IMR-90 (cell line): ENCODE results near the gene CYP26B1. TPM values are rescaled to one million over a fixed set of nuclear protein-coding genes. Genes with fewer than 3 reads are reported as not detected.

Source experiments
- ATAC-seq: fragments of 200-7000 bp; cut with Tn5 transposase; 2 replicates; pipeline ENCODE4 v1.9.1; 2020; ENCODE audit warnings: low read depth, mild to moderate bottlenecking, moderate library complexity
- BruUV-seq: library from RNA; stranded (reverse); fragments of 400-500 nt; replicated peaks from 2 replicates; lab custom pipeline; 2021; lab: Mats Ljungman, UMichigan
- CTCF ChIA-PET: fragments of 300-600 bp; formaldehyde crosslinking; extraction: SDS; loops from one replicate; lab custom pipeline; 2021; ENCODE audit warnings: antibody characterized with exemption; lab: Yijun Ruan, JAX
- POLR2A ChIA-PET: fragments of 300-600 bp; sonication (Branson Sonifier 250); formaldehyde crosslinking; loops from one replicate; lab custom pipeline; 2022; ENCODE audit warnings: antibody characterized with exemption; ENCODE audit not compliant: unreplicated experiment; lab: Charles Lee
- DNase-seq: peaks from one replicate; pipeline ENCODE4 v3.0.0; 2013
- H2AFZ ChIP-seq: replicated peaks from 2 replicates; pipeline ENCODE3; 2013; ENCODE audit warnings: low read length, mild to moderate bottlenecking; ENCODE audit not compliant: poor library complexity
- H2AK5ac ChIP-seq: 2 replicates; pipeline ENCODE4 v1.6.1; 2013; ENCODE audit warnings: low read depth, low read length, inconsistent platforms
- H2AK9ac ChIP-seq: replicated peaks from 2 replicates; pipeline ENCODE3; 2013; ENCODE audit warnings: mild to moderate bottlenecking, low read depth, low read length, moderate library complexity; ENCODE audit not compliant: poor library complexity
- H2BK120ac ChIP-seq: 2 replicates; pipeline ENCODE4 v1.6.1; 2013; ENCODE audit warnings: low read depth, low read length, inconsistent platforms
- H2BK15ac ChIP-seq: 3 replicates; pipeline ENCODE4 v1.6.1; 2013; ENCODE audit warnings: low read depth, low read length, inconsistent platforms
- H2BK20ac ChIP-seq: 2 replicates; pipeline ENCODE4 v1.6.1; 2013; ENCODE audit warnings: low read depth, mild to moderate bottlenecking, inconsistent platforms, low read length, moderate library complexity
- H2BK5ac ChIP-seq: 2 replicates; pipeline ENCODE4 v1.6.1; 2013; ENCODE audit warnings: mild to moderate bottlenecking, low read depth, low read length, inconsistent platforms; ENCODE audit not compliant: poor library complexity, severe bottlenecking
- H3K14ac ChIP-seq: replicated peaks from 2 replicates; pipeline ENCODE4 v1.6.1; 2013; ENCODE audit warnings: low read depth, low read length, inconsistent platforms
- H3K18ac ChIP-seq: 2 replicates; pipeline ENCODE4 v1.6.1; 2013; ENCODE audit warnings: low read depth, low read length, control low read depth
- H3K23ac ChIP-seq: 2 replicates; pipeline ENCODE4 v1.6.1; 2013; ENCODE audit warnings: low read depth, low read length, inconsistent platforms
- H3K27ac ChIP-seq: 2 replicates; pipeline ENCODE4 v1.5.1; 2013; ENCODE audit warnings: mild to moderate bottlenecking, control low read depth, low read length; ENCODE audit not compliant: insufficient read depth
- H3K27me3 ChIP-seq: 2 replicates; pipeline ENCODE4 v1.6.1; 2013; ENCODE audit warnings: low read length; ENCODE audit not compliant: control insufficient read depth, insufficient read depth
- H3K36me3 ChIP-seq: 2 replicates; pipeline ENCODE4 v1.6.1; 2013; ENCODE audit warnings: low read length, mixed read lengths; ENCODE audit not compliant: control insufficient read depth, insufficient read depth
- H3K4ac ChIP-seq: 2 replicates; pipeline ENCODE4 v1.6.1; 2013; ENCODE audit warnings: low read depth, low read length, inconsistent platforms
- H3K4me1 ChIP-seq: 2 replicates; pipeline ENCODE4 v1.6.1; 2013; ENCODE audit warnings: low read length, mixed read lengths; ENCODE audit not compliant: control insufficient read depth, insufficient read depth
- H3K4me2 ChIP-seq: 2 replicates; pipeline ENCODE4 v1.6.1; 2013; ENCODE audit warnings: low read depth, mild to moderate bottlenecking, control low read depth, low read length, moderate library complexity
- H3K4me3 ChIP-seq: 2 replicates; pipeline ENCODE4 v1.5.1; 2013; ENCODE audit warnings: low read depth, mild to moderate bottlenecking, control low read depth, low read length, moderate library complexity; ENCODE audit not compliant: insufficient read depth
- H3K56ac ChIP-seq: 2 replicates; pipeline ENCODE4 v1.6.1; 2013; ENCODE audit warnings: low read length, inconsistent platforms; ENCODE audit not compliant: insufficient read depth; ENCODE audit errors: extremely low read depth
- H3K79me1 ChIP-seq, 2 experiments: 2 replicates each; pipeline ENCODE4 v1.6.1; 2013; ENCODE audit warnings: low read length in 2 of 2, inconsistent platforms in 1 of 2, low read depth in 1 of 2
- H3K9ac ChIP-seq: 2 replicates; pipeline ENCODE4 v1.6.1; 2013; ENCODE audit warnings: low read depth, low read length, control low read depth
- H3K9me1 ChIP-seq: 2 replicates; pipeline ENCODE4 v1.6.1; 2013; ENCODE audit warnings: low read length, inconsistent platforms; ENCODE audit not compliant: insufficient read depth
- H3K9me3 ChIP-seq: 2 replicates; pipeline ENCODE4 v1.6.1; 2013; ENCODE audit warnings: low read length; ENCODE audit not compliant: control insufficient read depth, insufficient read depth
- H4K20me1 ChIP-seq: 2 replicates; pipeline ENCODE4 v1.6.1; 2013; ENCODE audit warnings: low read length, inconsistent platforms; ENCODE audit not compliant: insufficient read depth
- H4K5ac ChIP-seq: 2 replicates; pipeline ENCODE4 v1.6.1; 2013; ENCODE audit warnings: mild to moderate bottlenecking, low read depth, low read length, control low read depth
- H4K8ac ChIP-seq, 2 experiments: 2 replicates each; pipeline ENCODE4 v1.6.1; 2013; ENCODE audit warnings: low read depth in 2 of 2, low read length in 2 of 2, control low read depth in 1 of 2, inconsistent platforms in 1 of 2
- H4K91ac ChIP-seq: 2 replicates; pipeline ENCODE4 v1.6.1; 2013; ENCODE audit warnings: low read depth, low read length, inconsistent platforms; ENCODE audit not compliant: insufficient read depth
- BHLHE40 ChIP-seq: fragments of 150-350 bp; IDR thresholded peaks from 2 replicates; pipeline ENCODE4 v1.6.1; 2016; ENCODE audit warnings: mild to moderate bottlenecking, low read depth, low read length
- CEBPB ChIP-seq: IDR thresholded peaks from 2 replicates; pipeline ENCODE4 v1.6.1; 2012; ENCODE audit warnings: low read depth, low read length, improper control_type of control experiment
- CHD1 ChIP-seq: IDR thresholded peaks from 2 replicates; pipeline ENCODE4 v1.6.1; 2012; ENCODE audit warnings: low read depth, low read length, improper control_type of control experiment
- FOS ChIP-seq: fragments of 150-350 bp; IDR thresholded peaks from 2 replicates; pipeline ENCODE4 v1.6.1; 2016; ENCODE audit warnings: low read depth, low read length
- MAFK ChIP-seq: IDR thresholded peaks from 2 replicates; pipeline ENCODE4 v1.6.1; 2012; ENCODE audit warnings: low read depth, low read length, improper control_type of control experiment
- MAZ ChIP-seq: IDR thresholded peaks from 2 replicates; pipeline ENCODE4 v1.6.1; 2012; ENCODE audit warnings: low read depth, mild to moderate bottlenecking, low read length, improper control_type of control experiment, moderate library complexity, borderline replicate concordance
- MXI1 ChIP-seq: IDR thresholded peaks from 2 replicates; pipeline ENCODE4 v1.6.1; 2012; ENCODE audit warnings: low read depth, mild to moderate bottlenecking, low read length, moderate library complexity, borderline replicate concordance
- NFE2L2 ChIP-seq: fragments of 150-350 bp; IDR thresholded peaks from 2 replicates; pipeline ENCODE4 v1.6.1; 2016; ENCODE audit warnings: low read depth, mild to moderate bottlenecking, low read length
- POLR2A ChIP-seq: IDR thresholded peaks from 2 replicates; pipeline ENCODE4 v1.6.1; 2012; ENCODE audit warnings: mild to moderate bottlenecking, low read depth, low read length
- RAD21 ChIP-seq: IDR thresholded peaks from 2 replicates; pipeline ENCODE4 v1.6.1; 2012; ENCODE audit warnings: low read length, improper control_type of control experiment
- RCOR1 ChIP-seq: IDR thresholded peaks from 2 replicates; pipeline ENCODE4 v1.6.1; 2012; ENCODE audit warnings: mild to moderate bottlenecking, low read length, improper control_type of control experiment; ENCODE audit not compliant: insufficient replicate concordance
- RFX5 ChIP-seq: IDR thresholded peaks from 2 replicates; pipeline ENCODE4 v1.8.0; 2012; ENCODE audit warnings: low read depth, mild to moderate bottlenecking, low read length, moderate library complexity
- SMC3 ChIP-seq: fragments of 150-350 bp; IDR thresholded peaks from 2 replicates; pipeline ENCODE4 v1.6.1; 2016; ENCODE audit warnings: low read depth, mild to moderate bottlenecking, antibody characterized with exemption, low read length, moderate library complexity
- WGBS, 2 experiments: methylation state at CpG; one replicate each; pipeline versions ENCODE4 v1.1.5 to v1.1.7; 2013; ENCODE audit warnings: missing lambda C conversion rate in 2 of 2; ENCODE audit not compliant: insufficient read length in 1 of 2; ENCODE audit errors: extremely low coverage in 2 of 2; 5-methylcytosine and 5-hydroxymethylcytosine counted together
- dilution Hi-C: fragments of 300-500 bp; cut with HindIII; formaldehyde crosslinking; loops from one replicate; pipeline ENCODE4 v1.14.3; 2018; ENCODE audit warnings: low sequenced_read_pairs; ENCODE audit not compliant: unreplicated experiment
- in situ Hi-C: fragments of 300-500 bp; cut with MboI; formaldehyde crosslinking; loops from 3 replicates; pipeline ENCODE4 v1.14.3; 2019; ENCODE audit warnings: low sequenced_read_pairs, inconsistent platforms, mixed read lengths
- intact Hi-C: fragments of 100-400 bp; cut with micrococcal nuclease; formaldehyde crosslinking; loops from 2 replicates; pipeline ENCODE4 v1.10.0; 2022
- polyA plus RNA-seq, 3 experiments: library from polyadenylated mRNA; depleted of rRNA; stranded (reverse); fragments of >200 nt; gene quantifications; 2 replicates each; pipeline ENCODE4 v1.2.3, GENCODE V29; 2012; ENCODE audit warnings: low replicate concordance in 1 of 3
- total RNA-seq: library from RNA; depleted of rRNA; stranded (reverse); fragments of >200 nt; gene quantifications from 2 replicates; pipeline ENCODE4 v1.2.3, GENCODE V29; 2012
- TF ChIP-seq, protein P1 (sequence below): fragments of 150-350 bp; IDR thresholded peaks from 2 replicates; pipeline ENCODE4 v1.6.1; 2017; ENCODE audit warnings: mild to moderate bottlenecking, antibody characterized with exemption, low read length, low read depth
- TF ChIP-seq, protein P2 (sequence below): fragments of 150-350 bp; IDR thresholded peaks from 2 replicates; pipeline ENCODE4 v1.6.1; 2016; ENCODE audit warnings: low read depth, mild to moderate bottlenecking, low read length, moderate library complexity, borderline replicate concordance
- TF ChIP-seq, protein P3 (sequence below): conservative IDR thresholded peaks from 2 replicates; pipeline ENCODE4 v1.5.1; 2012; ENCODE audit warnings: mild to moderate bottlenecking, low read depth, low read length, improper control_type of control experiment

Gene CYP26B1
- total and polyA plus RNA-seq, 2 of the 4 experiments (the other 2 are of a cell fraction), result 0.02 TPM; not detected in 1

DNA sequence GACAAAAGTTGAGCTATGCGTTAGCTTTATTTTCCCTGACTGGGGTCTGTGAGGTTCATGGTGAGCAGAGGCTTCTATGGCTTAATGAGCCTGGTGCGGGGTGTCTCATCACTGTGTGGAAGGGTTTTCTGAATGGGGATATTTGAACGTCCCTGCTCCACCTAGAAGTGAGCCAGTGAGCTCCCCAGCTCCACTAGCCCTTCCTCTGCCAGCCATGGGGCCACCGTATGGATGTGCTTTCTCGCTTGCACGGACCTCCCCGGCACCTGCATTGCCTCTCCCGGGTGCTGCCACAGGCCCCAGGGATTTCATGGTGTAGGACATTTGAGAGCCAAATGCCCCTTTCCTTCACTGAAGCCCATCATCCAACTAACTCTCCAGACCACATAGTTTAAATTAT lies 37.8 kb downstream of the CYP26B1 start:
- no peak for ATAC-seq
- no peak overlapping the region for H2BK15ac ChIP-seq
- no peak overlapping the region for H2BK120ac ChIP-seq
- H3K56ac ChIP-seq, result no peak overlapping the region
- no peak overlapping the region for H3K4ac ChIP-seq
- no peak overlapping the region for H3K14ac ChIP-seq
- POLR2A ChIA-PET, result no interaction called here
- no peak overlapping the region for H2AK9ac ChIP-seq
- TF ChIP-seq BHLHE40 (no peak), RCOR1 (no peak), SMC3 (no peak), MAFK (no peak), CHD1 (no peak), MAZ (no peak), NFE2L2 (no peak), FOS (no peak), MXI1 (no peak), RFX5 (no peak), RAD21 (no peak), POLR2A (no peak), CEBPB (no peak)
- TF ChIP-seq, protein P1, sequence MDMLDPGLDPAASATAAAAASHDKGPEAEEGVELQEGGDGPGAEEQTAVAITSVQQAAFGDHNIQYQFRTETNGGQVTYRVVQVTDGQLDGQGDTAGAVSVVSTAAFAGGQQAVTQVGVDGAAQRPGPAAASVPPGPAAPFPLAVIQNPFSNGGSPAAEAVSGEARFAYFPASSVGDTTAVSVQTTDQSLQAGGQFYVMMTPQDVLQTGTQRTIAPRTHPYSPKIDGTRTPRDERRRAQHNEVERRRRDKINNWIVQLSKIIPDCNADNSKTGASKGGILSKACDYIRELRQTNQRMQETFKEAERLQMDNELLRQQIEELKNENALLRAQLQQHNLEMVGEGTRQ, result no peak
- TF ChIP-seq, protein P2, sequence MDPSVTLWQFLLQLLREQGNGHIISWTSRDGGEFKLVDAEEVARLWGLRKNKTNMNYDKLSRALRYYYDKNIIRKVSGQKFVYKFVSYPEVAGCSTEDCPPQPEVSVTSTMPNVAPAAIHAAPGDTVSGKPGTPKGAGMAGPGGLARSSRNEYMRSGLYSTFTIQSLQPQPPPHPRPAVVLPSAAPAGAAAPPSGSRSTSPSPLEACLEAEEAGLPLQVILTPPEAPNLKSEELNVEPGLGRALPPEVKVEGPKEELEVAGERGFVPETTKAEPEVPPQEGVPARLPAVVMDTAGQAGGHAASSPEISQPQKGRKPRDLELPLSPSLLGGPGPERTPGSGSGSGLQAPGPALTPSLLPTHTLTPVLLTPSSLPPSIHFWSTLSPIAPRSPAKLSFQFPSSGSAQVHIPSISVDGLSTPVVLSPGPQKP, result no peak
- TF ChIP-seq, protein P3, sequence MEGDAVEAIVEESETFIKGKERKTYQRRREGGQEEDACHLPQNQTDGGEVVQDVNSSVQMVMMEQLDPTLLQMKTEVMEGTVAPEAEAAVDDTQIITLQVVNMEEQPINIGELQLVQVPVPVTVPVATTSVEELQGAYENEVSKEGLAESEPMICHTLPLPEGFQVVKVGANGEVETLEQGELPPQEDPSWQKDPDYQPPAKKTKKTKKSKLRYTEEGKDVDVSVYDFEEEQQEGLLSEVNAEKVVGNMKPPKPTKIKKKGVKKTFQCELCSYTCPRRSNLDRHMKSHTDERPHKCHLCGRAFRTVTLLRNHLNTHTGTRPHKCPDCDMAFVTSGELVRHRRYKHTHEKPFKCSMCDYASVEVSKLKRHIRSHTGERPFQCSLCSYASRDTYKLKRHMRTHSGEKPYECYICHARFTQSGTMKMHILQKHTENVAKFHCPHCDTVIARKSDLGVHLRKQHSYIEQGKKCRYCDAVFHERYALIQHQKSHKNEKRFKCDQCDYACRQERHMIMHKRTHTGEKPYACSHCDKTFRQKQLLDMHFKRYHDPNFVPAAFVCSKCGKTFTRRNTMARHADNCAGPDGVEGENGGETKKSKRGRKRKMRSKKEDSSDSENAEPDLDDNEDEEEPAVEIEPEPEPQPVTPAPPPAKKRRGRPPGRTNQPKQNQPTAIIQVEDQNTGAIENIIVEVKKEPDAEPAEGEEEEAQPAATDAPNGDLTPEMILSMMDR, result no peak
- no peak overlapping the region for H3K9ac ChIP-seq
- no peak overlapping the region for H3K23ac ChIP-seq
- H3K36me3 ChIP-seq, result no peaks in the 10 kb centered on the region
- no peaks in the 10 kb centered on the region for H4K20me1 ChIP-seq
- CTCF ChIA-PET, result no interaction called here
- WGBS, 2 experiments, result no CpG with 5 or more reads among the region's 8 CpGs
- no peak overlapping the region for H3K4me3 ChIP-seq
- intact Hi-C loops (no loop called here), in situ Hi-C loops (no loop called here), dilution Hi-C loops (no loop called here)
- no TSS peak for BruUV-seq
- H2BK5ac ChIP-seq, result no peak overlapping the region
- no peak overlapping the region for H2BK20ac ChIP-seq
- H3K18ac ChIP-seq, result no peak overlapping the region
- no peak overlapping the region for H4K8ac ChIP-seq
- no peaks in the 10 kb centered on the region for H3K4me1 ChIP-seq
- no peak overlapping the region for H3K4me2 ChIP-seq
- H3K27ac ChIP-seq, result no peak overlapping the region
- no peaks in the 10 kb centered on the region for H3K9me1 ChIP-seq
- H3K79me1 ChIP-seq, result no peaks in the 10 kb centered on the region
- no peak overlapping the region for H2AFZ ChIP-seq
- no peak overlapping the region for H2AK5ac ChIP-seq
- H3K9me3 ChIP-seq, result no peaks in the 10 kb centered on the region
- no peak for DNase-seq
- no peak overlapping the region for H4K91ac ChIP-seq
- no peak overlapping the region for H4K5ac ChIP-seq
- peaks cover 4% of the 10 kb centered on the region for H3K27me3 ChIP-seq
